ENCODE measurements around the gene KCNQ1OT1.

KCNQ1OT1 gene

GRCh38 chr11:2699185-2699530 is 636 bp downstream of the KCNQ1OT1 start:
- no peak overlapping the region for H3K23ac ChIP-seq (ENCODE audit: low read length in 2 of 2)
- no peak overlapping the region for H3K27ac ChIP-seq (ENCODE audit: low read length, poor library complexity, severe bottlenecking)
- H3K4ac ChIP-seq (ENCODE audit: low read depth in 1 of 2, low read length in 2 of 2): peak overlapping the region in 1 of 2 experiments; percentile 70
- peak overlapping the region; percentile 25 for H4K91ac ChIP-seq (ENCODE audit: low read length)
- no peaks in the 10 kb centered on the region for H3K9me3 ChIP-seq (ENCODE audit: control insufficient read depth, low read length)
- H4K8ac ChIP-seq (ENCODE audit: low read length): no peak overlapping the region
- peak overlapping the region in 1 of 2 experiments; percentile 5 for H3K14ac ChIP-seq (ENCODE audit: low read length in 2 of 2)
- no peak overlapping the region for H2BK120ac ChIP-seq (ENCODE audit: low read depth, low read length)
- peaks cover 32% of the 10 kb centered on the region for H3K4me1 ChIP-seq (ENCODE audit: control insufficient read depth, insufficient read depth, low read depth, low read length)
- 57% methylated on average over 31 of the region's 31 CpGs for WGBS
- H2AK5ac ChIP-seq (ENCODE audit: low read length, severe bottlenecking): no peak overlapping the region
- no peak overlapping the region for H2AFZ ChIP-seq (ENCODE audit: low read depth, low read length)
- H3K4me3 ChIP-seq (ENCODE audit: insufficient read depth in 1 of 2, low read depth in 1 of 2, low read length in 2 of 2): peak overlapping the region; percentile 62 to 86
- H3K4me2 ChIP-seq (ENCODE audit: low read length, poor library complexity, severe bottlenecking): peak overlapping the region; percentile 44
- H3K79me1 ChIP-seq (replicated peaks; ENCODE audit: low read length, poor library complexity, severe bottlenecking): no peaks in the 10 kb centered on the region
- peak overlapping the region; percentile 19 to 26 for H3K18ac ChIP-seq (ENCODE audit: low read depth in 1 of 2, low read length in 2 of 2)
- peak overlapping the region; percentile 91 for H3K9ac ChIP-seq (ENCODE audit: low read length)
- H3K27me3 ChIP-seq (ENCODE audit: control insufficient read depth in 1 of 2, insufficient read depth in 1 of 2, low read length in 2 of 2): peaks cover 0 to 21% of the 10 kb centered on the region in 2 experiments
- no peak for DNase-seq
- H2BK12ac ChIP-seq (ENCODE audit: low read length in 2 of 2): no peak overlapping the region
- no peak overlapping the region for H2BK5ac ChIP-seq (ENCODE audit: low read depth, low read length, poor library complexity, severe bottlenecking)
- H3K36me3 ChIP-seq (ENCODE audit: control insufficient read depth in 1 of 2, insufficient read depth in 2 of 2, low read depth in 1 of 2, low read length in 2 of 2): peaks cover 0 to 3% of the 10 kb centered on the region in 2 experiments
- H2BK15ac ChIP-seq (ENCODE audit: low read depth, poor library complexity, severe bottlenecking): peak overlapping the region; percentile 54

- H3K4me2 ChIP-seq (ENCODE audit: low read length, poor library complexity, severe bottlenecking): peak overlapping the region; percentile 44
- H4K91ac ChIP-seq (ENCODE audit: low read length): peak overlapping the region; percentile 25
- H4K8ac ChIP-seq (ENCODE audit: low read length): no peak overlapping the region
- peak overlapping the region in 1 of 2 experiments; percentile 26 for H3K18ac ChIP-seq (ENCODE audit: low read depth in 1 of 2, low read length in 2 of 2)
- no peaks in the 10 kb centered on the region for H3K9me3 ChIP-seq (ENCODE audit: control insufficient read depth, low read length)
- H2AK5ac ChIP-seq (ENCODE audit: low read length, severe bottlenecking): no peak overlapping the region
- H2BK15ac ChIP-seq (ENCODE audit: low read depth, poor library complexity, severe bottlenecking): peak overlapping the region; percentile 9
- H2BK12ac ChIP-seq (ENCODE audit: low read length in 2 of 2): no peak overlapping the region
- H3K23ac ChIP-seq (ENCODE audit: low read length in 2 of 2): no peak overlapping the region
- no peak overlapping the region for H3K27ac ChIP-seq (ENCODE audit: low read length, poor library complexity, severe bottlenecking)
- H3K4me1 ChIP-seq (ENCODE audit: control insufficient read depth, insufficient read depth, low read depth, low read length): peaks cover 32% of the 10 kb centered on the region
- peaks cover 0 to 16% of the 10 kb centered on the region in 2 experiments for H3K27me3 ChIP-seq (ENCODE audit: control insufficient read depth in 1 of 2, insufficient read depth in 1 of 2, low read length in 2 of 2)
- H3K36me3 ChIP-seq (ENCODE audit: control insufficient read depth in 1 of 2, insufficient read depth in 2 of 2, low read depth in 1 of 2, low read length in 2 of 2): peaks cover 0 to 9% of the 10 kb centered on the region in 2 experiments
- H2BK5ac ChIP-seq (ENCODE audit: low read depth, low read length, poor library complexity, severe bottlenecking): no peak overlapping the region
- H2BK120ac ChIP-seq (ENCODE audit: low read depth, low read length): no peak overlapping the region
- peak overlapping the region; percentile 62 to 86 for H3K4me3 ChIP-seq (ENCODE audit: insufficient read depth in 1 of 2, low read depth in 1 of 2, low read length in 2 of 2)
- no peak overlapping the region for H3K4ac ChIP-seq (ENCODE audit: low read depth in 1 of 2, low read length in 2 of 2)
- 57% methylated on average over 20 of the region's 20 CpGs for WGBS
- H3K79me1 ChIP-seq (replicated peaks; ENCODE audit: low read length, poor library complexity, severe bottlenecking): no peaks in the 10 kb centered on the region
- DNase-seq: no peak
- no peak overlapping the region for H2AFZ ChIP-seq (ENCODE audit: low read depth, low read length)
- H3K14ac ChIP-seq (ENCODE audit: low read length in 2 of 2): peak overlapping the region in 1 of 2 experiments; percentile 5
- H3K9ac ChIP-seq (ENCODE audit: low read length): peak overlapping the region; percentile 91
Measured at GRCh38 chr11:2698386-2699184, 1.2 kb downstream of the KCNQ1OT1 start.

- H2AK5ac ChIP-seq (ENCODE audit: low read length, severe bottlenecking): no peak overlapping the region
- no peak overlapping the region for H4K91ac ChIP-seq (ENCODE audit: low read length)
- no peak overlapping the region for H4K8ac ChIP-seq (ENCODE audit: low read length)
- H2BK120ac ChIP-seq (ENCODE audit: low read depth, low read length): no peak overlapping the region
- H3K4me2 ChIP-seq (ENCODE audit: low read length, poor library complexity, severe bottlenecking): peak overlapping the region; percentile 4
- H2BK12ac ChIP-seq (ENCODE audit: low read length in 2 of 2): no peak overlapping the region
- no peak overlapping the region for H2AFZ ChIP-seq (ENCODE audit: low read depth, low read length)
- peak overlapping the region; percentile 91 for H3K9ac ChIP-seq (ENCODE audit: low read length)
- no peak overlapping the region for H2BK15ac ChIP-seq (ENCODE audit: low read depth, poor library complexity, severe bottlenecking)
- peak overlapping the region in 1 of 2 experiments; percentile 86 for H3K4me3 ChIP-seq (ENCODE audit: insufficient read depth in 1 of 2, low read depth in 1 of 2, low read length in 2 of 2)
- peaks cover 0 to 10% of the 10 kb centered on the region in 2 experiments for H3K36me3 ChIP-seq (ENCODE audit: control insufficient read depth in 1 of 2, insufficient read depth in 2 of 2, low read depth in 1 of 2, low read length in 2 of 2)
- no peak overlapping the region for H3K14ac ChIP-seq (ENCODE audit: low read length in 2 of 2)
- H3K27ac ChIP-seq (ENCODE audit: low read length, poor library complexity, severe bottlenecking): no peak overlapping the region
- no peaks in the 10 kb centered on the region for H3K9me3 ChIP-seq (ENCODE audit: control insufficient read depth, low read length)
- no peak for DNase-seq
- no peak overlapping the region for H3K18ac ChIP-seq (ENCODE audit: low read depth in 1 of 2, low read length in 2 of 2)
- H2BK5ac ChIP-seq (ENCODE audit: low read depth, low read length, poor library complexity, severe bottlenecking): no peak overlapping the region
- no peak overlapping the region for H3K23ac ChIP-seq (ENCODE audit: low read length in 2 of 2)
- WGBS: 83% methylated on average over 1 of the region's 1 CpG
- no peaks in the 10 kb centered on the region for H3K79me1 ChIP-seq (replicated peaks; ENCODE audit: low read length, poor library complexity, severe bottlenecking)
- H3K4me1 ChIP-seq (ENCODE audit: control insufficient read depth, insufficient read depth, low read depth, low read length): peaks cover 33% of the 10 kb centered on the region
- no peak overlapping the region for H3K4ac ChIP-seq (ENCODE audit: low read depth in 1 of 2, low read length in 2 of 2)
- H3K27me3 ChIP-seq (ENCODE audit: control insufficient read depth in 1 of 2, insufficient read depth in 1 of 2, low read length in 2 of 2): peaks cover 0 to 9% of the 10 kb centered on the region in 2 experiments
Measured at GRCh38 chr11:2697866-2698265, 1.9 kb downstream of the KCNQ1OT1 start.

GRCh38 chr11:2696455-2696854 is 3.3 kb downstream of the KCNQ1OT1 start:
- H2BK12ac ChIP-seq (ENCODE audit: low read length in 2 of 2): no peak overlapping the region
- no peak overlapping the region for H3K23ac ChIP-seq (ENCODE audit: low read length in 2 of 2)
- no peak overlapping the region for H3K27ac ChIP-seq (ENCODE audit: low read length, poor library complexity, severe bottlenecking)
- no peaks in the 10 kb centered on the region for H3K79me1 ChIP-seq (replicated peaks; ENCODE audit: low read length, poor library complexity, severe bottlenecking)
- no peak overlapping the region for H3K9ac ChIP-seq (ENCODE audit: low read length)
- no peak overlapping the region for H2BK5ac ChIP-seq (ENCODE audit: low read depth, low read length, poor library complexity, severe bottlenecking)
- H3K36me3 ChIP-seq (ENCODE audit: control insufficient read depth in 1 of 2, insufficient read depth in 2 of 2, low read depth in 1 of 2, low read length in 2 of 2): peaks cover 0 to 8% of the 10 kb centered on the region in 2 experiments
- no peak overlapping the region for H2AK5ac ChIP-seq (ENCODE audit: low read length, severe bottlenecking)
- no peak overlapping the region for H3K4me3 ChIP-seq (ENCODE audit: insufficient read depth in 1 of 2, low read depth in 1 of 2, low read length in 2 of 2)
- no peak overlapping the region for H2BK15ac ChIP-seq (ENCODE audit: low read depth, poor library complexity, severe bottlenecking)
- no peak for DNase-seq
- H3K4me1 ChIP-seq (ENCODE audit: control insufficient read depth, insufficient read depth, low read depth, low read length): peaks cover 45% of the 10 kb centered on the region
- H4K91ac ChIP-seq (ENCODE audit: low read length): no peak overlapping the region
- WGBS: 87% methylated on average over 2 of the region's 5 CpGs
- no peaks in the 10 kb centered on the region for H3K9me3 ChIP-seq (ENCODE audit: control insufficient read depth, low read length)
- H3K4me2 ChIP-seq (ENCODE audit: low read length, poor library complexity, severe bottlenecking): no peak overlapping the region
- H3K18ac ChIP-seq (ENCODE audit: low read depth in 1 of 2, low read length in 2 of 2): no peak overlapping the region
- H3K4ac ChIP-seq (ENCODE audit: low read depth in 1 of 2, low read length in 2 of 2): no peak overlapping the region
- H4K8ac ChIP-seq (ENCODE audit: low read length): no peak overlapping the region
- no peak overlapping the region for H2BK120ac ChIP-seq (ENCODE audit: low read depth, low read length)
- H3K14ac ChIP-seq (ENCODE audit: low read length in 2 of 2): no peak overlapping the region
- H2AFZ ChIP-seq (ENCODE audit: low read depth, low read length): no peak overlapping the region
- H3K27me3 ChIP-seq (ENCODE audit: control insufficient read depth in 1 of 2, insufficient read depth in 1 of 2, low read length in 2 of 2): peaks cover 0 to 6% of the 10 kb centered on the region in 2 experiments

Data from mesenchymal stem cell (in vitro differentiated cells and primary cell).